ENCODE results near the gene LIN28A. TPM values are rescaled to one million over a fixed set of nuclear protein-coding genes. Genes with fewer than 3 reads are reported as not detected.

The LIN28A gene, protein sequence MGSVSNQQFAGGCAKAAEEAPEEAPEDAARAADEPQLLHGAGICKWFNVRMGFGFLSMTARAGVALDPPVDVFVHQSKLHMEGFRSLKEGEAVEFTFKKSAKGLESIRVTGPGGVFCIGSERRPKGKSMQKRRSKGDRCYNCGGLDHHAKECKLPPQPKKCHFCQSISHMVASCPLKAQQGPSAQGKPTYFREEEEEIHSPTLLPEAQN
- not detected for total RNA-seq
- polyA plus RNA-seq (2013, experiment 1 of 2) = 0.03 TPM
- 0.03 TPM for polyA plus RNA-seq (2013, experiment 2 of 2)
- 0 to 0.18 (median 0) reads per million in 172 experiments for total RNA-seq

GRCh38 chr1:26410706-26411623 is at the start of gene LIN28A:
Gene LIN28A (plus strand): TSS chr1:26410817. CDS start chr1:26410892, 75 bp downstream.
- H3K27me3 Mint-ChIP-seq = peaks cover 74% of the 10 kb centered on the region
- peak within 1 kb of the TSS; percentile 38 for H3K4me3 Mint-ChIP-seq
- DNase-seq (no peak), ATAC-seq (ENCODE audit: poor library complexity) (no peak)
- Histone ChIP-seq H3K9me3 (ENCODE audit: control insufficient read depth in 1 of 2, insufficient read depth in 1 of 2, low read length in 2 of 2) (peaks cover 0 to 23% of the 10 kb centered on the region in 2 experiments), H3K27ac (ENCODE audit: low read depth in 1 of 2, low read length in 2 of 2) (no peak within 1 kb of the TSS), H3K27me3 (ENCODE audit: control insufficient read depth in 1 of 2, insufficient read depth in 2 of 2, low read length in 2 of 2) (peaks cover 49 to 60% of the 10 kb centered on the region in 2 experiments), H3K36me3 (ENCODE audit: insufficient read depth, low read length) (no peaks in the 10 kb centered on the region), H3K4me3 (ENCODE audit: low read length) (no peak within 1 kb of the TSS), H3K4me1 (ENCODE audit: insufficient read depth, low read length) (peaks cover 31% of the 10 kb centered on the region)
- POLR2A ChIA-PET = no interaction called here
- TF ChIP-seq, protein P1, sequence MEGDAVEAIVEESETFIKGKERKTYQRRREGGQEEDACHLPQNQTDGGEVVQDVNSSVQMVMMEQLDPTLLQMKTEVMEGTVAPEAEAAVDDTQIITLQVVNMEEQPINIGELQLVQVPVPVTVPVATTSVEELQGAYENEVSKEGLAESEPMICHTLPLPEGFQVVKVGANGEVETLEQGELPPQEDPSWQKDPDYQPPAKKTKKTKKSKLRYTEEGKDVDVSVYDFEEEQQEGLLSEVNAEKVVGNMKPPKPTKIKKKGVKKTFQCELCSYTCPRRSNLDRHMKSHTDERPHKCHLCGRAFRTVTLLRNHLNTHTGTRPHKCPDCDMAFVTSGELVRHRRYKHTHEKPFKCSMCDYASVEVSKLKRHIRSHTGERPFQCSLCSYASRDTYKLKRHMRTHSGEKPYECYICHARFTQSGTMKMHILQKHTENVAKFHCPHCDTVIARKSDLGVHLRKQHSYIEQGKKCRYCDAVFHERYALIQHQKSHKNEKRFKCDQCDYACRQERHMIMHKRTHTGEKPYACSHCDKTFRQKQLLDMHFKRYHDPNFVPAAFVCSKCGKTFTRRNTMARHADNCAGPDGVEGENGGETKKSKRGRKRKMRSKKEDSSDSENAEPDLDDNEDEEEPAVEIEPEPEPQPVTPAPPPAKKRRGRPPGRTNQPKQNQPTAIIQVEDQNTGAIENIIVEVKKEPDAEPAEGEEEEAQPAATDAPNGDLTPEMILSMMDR (IDR thresholded peaks at IDR 0.05) = no peak
- H3K27ac Mint-ChIP-seq = no peak within 1 kb of the TSS
- CTCF ChIA-PET = no interaction called here
- peaks cover 30% of the 10 kb centered on the region for H3K4me1 Mint-ChIP-seq (ENCODE audit: low read depth)
- intact Hi-C loops (cut with DNase I, micrococcal nuclease) = loop anchor here in 1 of 2 experiments (10.0 kb wide), 1 partner anchor 376 kb away; no protein-coding TSS in a partner anchor
- no peaks in the 10 kb centered on the region for H3K36me3 Mint-ChIP-seq (ENCODE audit: low read depth)
- H3K9me3 Mint-ChIP-seq = peaks cover 2% of the 10 kb centered on the region

DNA sequence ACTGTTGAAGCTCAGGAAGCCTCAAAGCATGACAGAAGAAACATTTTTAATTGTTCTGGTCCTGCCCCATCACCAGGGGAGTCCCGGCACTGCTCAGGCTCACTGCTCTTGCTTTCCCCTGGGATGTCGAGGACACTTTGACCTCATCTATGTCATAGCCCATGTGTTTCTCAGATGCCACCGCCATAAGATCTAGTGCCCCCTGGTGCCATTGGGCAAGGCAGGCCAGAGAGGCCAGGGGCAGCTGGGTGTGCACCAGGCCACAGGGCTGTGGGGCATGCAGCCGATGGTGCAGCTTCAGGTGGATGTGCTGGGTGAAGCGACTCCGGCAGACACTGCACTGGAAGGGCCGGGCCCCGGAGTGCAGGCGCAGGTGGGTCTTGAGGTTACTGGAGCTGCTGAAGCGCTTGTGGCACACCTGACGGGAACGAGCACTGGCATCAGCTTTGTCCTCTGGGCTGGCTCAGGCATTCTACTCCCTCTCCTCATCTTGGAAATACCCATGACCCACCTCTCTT is 49.0 kb upstream of the LIN28A start:
- H3K9me3 Mint-ChIP-seq = no peaks in the 10 kb centered on the region
- Histone ChIP-seq H3K9me3 (ENCODE audit: control insufficient read depth in 1 of 2, insufficient read depth in 1 of 2, low read length in 2 of 2) (peaks cover 0 to 10% of the 10 kb centered on the region in 2 experiments), H3K36me3 (ENCODE audit: insufficient read depth, low read length) (no peaks in the 10 kb centered on the region), H3K27me3 (ENCODE audit: control insufficient read depth in 1 of 2, insufficient read depth in 2 of 2, low read length in 2 of 2) (peaks cover 0 to 23% of the 10 kb centered on the region in 2 experiments), H3K27ac (ENCODE audit: low read depth in 1 of 2, low read length in 2 of 2) (no peak overlapping the region), H3K4me3 (ENCODE audit: low read length) (no peak overlapping the region), H3K4me1 (ENCODE audit: insufficient read depth, low read length) (peaks cover 73% of the 10 kb centered on the region)
- intact Hi-C loops (cut with DNase I, micrococcal nuclease) = loop anchor here in 1 of 2 experiments (2.0 to 10.0 kb wide), 3 partner anchors 29 to 197 kb away; partner anchors contain the start of genes C1orf232 and ZNF593
- peak overlapping the region; percentile 20 for H3K27ac Mint-ChIP-seq
- TF ChIP-seq, protein P1 (IDR thresholded peaks at IDR 0.05) = no peak
- peaks cover 57% of the 10 kb centered on the region for H3K4me1 Mint-ChIP-seq (ENCODE audit: low read depth)
- H3K36me3 Mint-ChIP-seq (ENCODE audit: low read depth) = no peaks in the 10 kb centered on the region
- ChIA-PET POLR2A (interaction anchor here (1.2 to 5.3 kb wide), 4 partner anchors 12 to 56 kb away, joined by 3 to 34 read pairs (median 4); partner anchors contain the start of gene ZNF683), CTCF (interaction anchor here (0.6 to 1.8 kb wide), 6 partner anchors 30 to 1970 kb away, joined by 3 to 4 read pairs (median 4); partner anchors contain the start of gene CEP85)
- DNase-seq (no peak), ATAC-seq (ENCODE audit: poor library complexity) (no peak)
- H3K4me3 Mint-ChIP-seq = no peak overlapping the region
- H3K27me3 Mint-ChIP-seq = peaks cover 30% of the 10 kb centered on the region

DNA sequence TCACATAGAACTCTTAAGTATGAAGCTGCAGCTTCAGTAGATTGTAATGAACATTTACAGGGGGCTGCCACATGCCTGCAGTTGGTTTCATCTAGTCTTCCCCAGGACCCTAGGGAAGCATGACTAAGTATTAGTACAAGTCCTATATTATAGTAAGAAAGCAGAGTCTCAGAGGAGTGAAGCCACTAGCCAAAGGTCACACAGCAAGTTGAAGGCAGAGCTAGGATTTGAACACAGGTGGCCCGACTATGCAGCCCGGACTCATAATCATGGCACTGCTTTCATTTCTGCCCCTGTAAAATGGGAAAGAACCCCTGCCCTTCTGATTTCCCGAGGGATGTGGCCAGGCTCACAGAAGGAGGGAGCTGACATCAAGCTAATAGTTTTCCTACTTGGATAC is 48.3 kb upstream of the LIN28A start:
- H3K4me1 Mint-ChIP-seq (ENCODE audit: low read depth) = peaks cover 57% of the 10 kb centered on the region
- ChIA-PET CTCF (interaction anchor here (0.6 to 1.3 kb wide), 3 partner anchors 41 to 1971 kb away, joined by 3 read pairs; no protein-coding TSS in a partner anchor), POLR2A (interaction anchor here (1.2 to 5.3 kb wide), 5 partner anchors 11 to 55 kb away, joined by 3 to 34 read pairs (median 3); partner anchors contain the start of gene ZNF683)
- H3K27ac ChIP-seq (ENCODE audit: low read depth in 1 of 2, low read length in 2 of 2) = no peak overlapping the region
- peaks cover 0 to 21% of the 10 kb centered on the region in 2 experiments for H3K27me3 ChIP-seq (ENCODE audit: control insufficient read depth in 1 of 2, insufficient read depth in 2 of 2, low read length in 2 of 2)
- no peak overlapping the region for H3K4me3 ChIP-seq (ENCODE audit: low read length)
- intact Hi-C loops (cut with DNase I, micrococcal nuclease) = loop anchor here in 1 of 2 experiments (2.0 to 10.0 kb wide), 3 partner anchors 28 to 198 kb away; partner anchors contain the start of genes C1orf232 and ZNF593
- peaks cover 30% of the 10 kb centered on the region for H3K27me3 Mint-ChIP-seq
- H3K9me3 ChIP-seq (ENCODE audit: control insufficient read depth in 1 of 2, insufficient read depth in 1 of 2, low read length in 2 of 2) = peaks cover 0 to 10% of the 10 kb centered on the region in 2 experiments
- TF ChIP-seq, protein P1 (IDR thresholded peaks at IDR 0.05) = no peak
- peak overlapping the region; percentile 1 for H3K4me3 Mint-ChIP-seq
- DNase-seq (no peak), ATAC-seq (ENCODE audit: poor library complexity) (no peak)
- peak overlapping the region; percentile 12 for H3K27ac Mint-ChIP-seq
- no peaks in the 10 kb centered on the region for H3K36me3 Mint-ChIP-seq (ENCODE audit: low read depth)
- H3K4me1 ChIP-seq (ENCODE audit: insufficient read depth, low read length) = peaks cover 75% of the 10 kb centered on the region
- H3K9me3 Mint-ChIP-seq = no peaks in the 10 kb centered on the region
- no peaks in the 10 kb centered on the region for H3K36me3 ChIP-seq (ENCODE audit: insufficient read depth, low read length)
